CD4-positive, alpha-beta T cell treated with Interleukin-21 for 1 hour (primary cell): Measurements from ENCODE around the gene TTC39C.

Experiments used
- DNase-seq: peaks from one replicate; pipeline ENCODE4 v3.0.0-alpha.2; 2020

The TTC39C gene

GRCh38 chr18:24014062-24014985 lies at the start of gene TTC39C:
TTC39C (plus strand) TSS chr18:24014754; CDS start chr18:24014872, 118 bp downstream.
- DNase-seq: peak; percentile 80

- no peak for DNase-seq
Observed at GRCh38 chr18:23966909-23967308, 47.6 kb upstream of the TTC39C start.

GRCh38 chr18:23967321-23968089 lies 47.0 kb upstream of the TTC39C start:
- peak; percentile 54 for DNase-seq

- DNase-seq: no peak
Observed at GRCh38 chr18:23968638-23969604, 45.6 kb upstream of the TTC39C start.

GRCh38 chr18:23969664-23970063 lies 44.9 kb upstream of the TTC39C start:
- no peak for DNase-seq

- DNase-seq: peak; percentile 86
Observed at GRCh38 chr18:23970161-23971096, 44.1 kb upstream of the TTC39C start.

- no peak for DNase-seq
Observed at GRCh38 chr18:23971097-23971440, 43.5 kb upstream of the TTC39C start.

- DNase-seq: no peak
Observed at GRCh38 chr18:23971666-23972230, 42.8 kb upstream of the TTC39C start.

GRCh38 chr18:23972453-23972852 lies 42.1 kb upstream of the TTC39C start:
- peak; percentile 65 for DNase-seq

- no peak for DNase-seq
Observed at GRCh38 chr18:23977103-23977502, 37.5 kb upstream of the TTC39C start.

- DNase-seq: peak; percentile 32
Observed at GRCh38 chr18:23977719-23978483, 36.7 kb upstream of the TTC39C start.

- DNase-seq: no peak
Observed at GRCh38 chr18:23981369-23981980, 33.1 kb upstream of the TTC39C start.

- DNase-seq: no peak
Observed at GRCh38 chr18:23982155-23983079, 32.1 kb upstream of the TTC39C start.

- DNase-seq: no peak
Observed at GRCh38 chr18:23983112-23983511, 31.4 kb upstream of the TTC39C start.

GRCh38 chr18:23986600-23987359 lies 27.8 kb upstream of the TTC39C start:
- no peak for DNase-seq

- no peak for DNase-seq
Observed at GRCh38 chr18:23990474-23991410, 23.8 kb upstream of the TTC39C start.
